ENCODE data around the gene TRAF3IP3. TPM values are rescaled to one million over a fixed set of nuclear protein-coding genes. Genes with fewer than 3 reads are reported as not detected.

TRAF3IP3 gene
- total RNA-seq, 1 experiment from 2014 or later: not detected

DNA sequence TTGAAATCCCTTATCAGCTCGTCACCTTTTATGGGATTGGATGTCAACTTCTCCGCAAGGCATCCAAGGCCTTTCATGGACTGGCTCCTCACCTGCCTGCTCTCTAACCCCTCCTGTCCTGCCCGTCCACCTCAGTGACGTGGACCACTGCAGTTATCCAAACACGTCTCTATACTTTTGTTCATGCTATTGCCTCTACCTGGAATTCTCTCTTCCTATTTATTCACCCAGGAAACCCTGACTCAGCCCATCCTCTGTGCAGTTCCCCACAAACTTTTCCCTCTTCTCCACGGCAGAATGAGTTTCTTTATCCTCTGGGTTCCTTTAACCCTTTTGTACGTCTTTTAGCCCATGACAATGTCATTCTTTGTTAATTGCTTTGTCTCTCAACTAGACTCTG is 66.9 kb downstream of the TRAF3IP3 start:
- Mint-ChIP-seq H3K27ac (ENCODE audit: unreplicated experiment) (no peak overlapping the region), H3K4me1 (ENCODE audit: low read depth, unreplicated experiment) (peaks cover 29% of the 10 kb centered on the region), H3K36me3 (ENCODE audit: insufficient read depth, unreplicated experiment) (no peaks in the 10 kb centered on the region), H3K27me3 (ENCODE audit: insufficient read depth, unreplicated experiment) (peaks cover 2% of the 10 kb centered on the region), H3K4me3 (ENCODE audit: unreplicated experiment) (peak overlapping the region; percentile 2), H3K9me3 (ENCODE audit: unreplicated experiment) (no peaks in the 10 kb centered on the region)
- Histone ChIP-seq H3K4me1 (peaks cover 17% of the 10 kb centered on the region), H3K9me3 (no peaks in the 10 kb centered on the region), H3K4me3 (ENCODE audit: low read depth, low read length) (no peak overlapping the region), H3K36me3 (ENCODE audit: control insufficient read depth, insufficient read depth, low read length) (no peaks in the 10 kb centered on the region), H3K27me3 (replicated peaks; ENCODE audit: control insufficient read depth, insufficient read depth, low read length) (no peaks in the 10 kb centered on the region)
- ChIA-PET POLR2A (interaction anchor here (1.0 kb wide), 1 partner anchor 17 kb away, joined by 3 read pairs; the partner anchor contains the start of gene IRF6), CTCF (interaction anchor here (2.4 kb wide), 1 partner anchor 17 kb away, joined by 16 read pairs; the partner anchor contains the start of gene IRF6)
- TF ChIP-seq, protein P1, sequence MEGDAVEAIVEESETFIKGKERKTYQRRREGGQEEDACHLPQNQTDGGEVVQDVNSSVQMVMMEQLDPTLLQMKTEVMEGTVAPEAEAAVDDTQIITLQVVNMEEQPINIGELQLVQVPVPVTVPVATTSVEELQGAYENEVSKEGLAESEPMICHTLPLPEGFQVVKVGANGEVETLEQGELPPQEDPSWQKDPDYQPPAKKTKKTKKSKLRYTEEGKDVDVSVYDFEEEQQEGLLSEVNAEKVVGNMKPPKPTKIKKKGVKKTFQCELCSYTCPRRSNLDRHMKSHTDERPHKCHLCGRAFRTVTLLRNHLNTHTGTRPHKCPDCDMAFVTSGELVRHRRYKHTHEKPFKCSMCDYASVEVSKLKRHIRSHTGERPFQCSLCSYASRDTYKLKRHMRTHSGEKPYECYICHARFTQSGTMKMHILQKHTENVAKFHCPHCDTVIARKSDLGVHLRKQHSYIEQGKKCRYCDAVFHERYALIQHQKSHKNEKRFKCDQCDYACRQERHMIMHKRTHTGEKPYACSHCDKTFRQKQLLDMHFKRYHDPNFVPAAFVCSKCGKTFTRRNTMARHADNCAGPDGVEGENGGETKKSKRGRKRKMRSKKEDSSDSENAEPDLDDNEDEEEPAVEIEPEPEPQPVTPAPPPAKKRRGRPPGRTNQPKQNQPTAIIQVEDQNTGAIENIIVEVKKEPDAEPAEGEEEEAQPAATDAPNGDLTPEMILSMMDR (IDR thresholded peaks at IDR 0.05; ENCODE audit: insufficient read depth in 1 of 2, low read depth in 1 of 2, low read length in 1 of 2, severe bottlenecking in 1 of 2, unreplicated experiment in 1 of 2): no peak
- BruUV-seq (replicated peaks): no TSS peak
- intact Hi-C loops (cut with micrococcal nuclease; ENCODE audit: unreplicated experiment): loop anchor here (1.0 kb wide), 1 partner anchor 16 kb away; the partner anchor contains the start of gene IRF6
- no peak for DNase-seq

DNA sequence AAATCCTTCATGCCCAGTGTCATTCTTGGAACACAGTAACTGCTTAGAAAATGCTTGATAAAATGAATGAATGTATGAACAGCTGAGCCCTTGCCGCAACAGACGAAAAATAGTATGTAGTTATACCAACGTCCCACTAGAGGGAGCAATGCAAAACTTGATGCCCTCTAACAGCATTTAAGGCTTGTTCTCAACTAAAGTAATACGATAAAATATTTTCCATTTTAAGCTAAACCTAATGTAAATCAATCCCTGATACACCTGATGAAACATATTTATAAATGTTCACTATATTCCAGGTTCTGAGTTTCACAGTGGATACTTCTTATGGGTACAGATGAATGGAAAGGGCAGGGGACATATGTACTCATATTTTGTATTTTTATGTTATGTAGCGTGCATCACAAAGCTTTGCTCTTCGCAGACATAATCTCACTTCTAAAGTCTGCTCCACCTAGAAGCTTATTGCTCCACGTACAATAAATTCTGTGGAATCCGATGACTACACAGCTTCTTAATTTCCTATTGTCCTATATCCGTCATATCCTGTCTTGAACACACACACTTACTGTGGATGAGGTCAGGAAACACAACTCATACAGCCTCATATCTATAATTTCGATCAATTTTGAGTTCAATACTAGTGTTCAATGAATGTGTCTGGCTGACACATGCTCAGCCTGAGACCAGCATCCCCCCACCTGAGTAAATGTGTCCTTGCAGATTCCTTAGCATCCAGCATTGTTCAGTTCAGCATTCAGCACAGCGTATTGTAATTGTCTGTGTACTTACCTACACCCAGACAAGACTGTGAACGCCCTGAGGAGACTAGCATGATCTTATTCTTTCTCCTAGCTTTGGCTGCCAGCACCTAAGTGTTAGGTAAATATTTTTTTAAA is 67.5 kb downstream of the TRAF3IP3 start:
- Histone ChIP-seq H3K4me1 (peaks cover 17% of the 10 kb centered on the region), H3K36me3 (ENCODE audit: control insufficient read depth, insufficient read depth, low read length) (no peaks in the 10 kb centered on the region), H3K9me3 (no peaks in the 10 kb centered on the region), H3K27me3 (replicated peaks; ENCODE audit: control insufficient read depth, insufficient read depth, low read length) (no peaks in the 10 kb centered on the region), H3K4me3 (ENCODE audit: low read depth, low read length) (no peak overlapping the region)
- no TSS peak for BruUV-seq (replicated peaks)
- TF ChIP-seq, protein P1 (IDR thresholded peaks at IDR 0.05; ENCODE audit: insufficient read depth in 1 of 2, low read depth in 1 of 2, low read length in 1 of 2, severe bottlenecking in 1 of 2, unreplicated experiment in 1 of 2): peak; percentile 68 to 73
- intact Hi-C loops (cut with micrococcal nuclease; ENCODE audit: unreplicated experiment): loop anchor here (1.0 kb wide), 1 partner anchor 17 kb away; the partner anchor contains the start of gene IRF6
- CTCF ChIA-PET: interaction anchor here (0.6 to 2.4 kb wide), 3 partner anchors 17 to 169 kb away, joined by 3 to 16 read pairs (median 4); partner anchors contain the start of gene IRF6
- H3K36me3 Mint-ChIP-seq (ENCODE audit: insufficient read depth, unreplicated experiment): no peaks in the 10 kb centered on the region
- no peaks in the 10 kb centered on the region for H3K9me3 Mint-ChIP-seq (ENCODE audit: unreplicated experiment)
- peaks cover 2% of the 10 kb centered on the region for H3K27me3 Mint-ChIP-seq (ENCODE audit: insufficient read depth, unreplicated experiment)
- POLR2A ChIA-PET: interaction anchor here (1.0 kb wide), 1 partner anchor 17 kb away, joined by 3 read pairs; the partner anchor contains the start of gene IRF6
- peaks cover 31% of the 10 kb centered on the region for H3K4me1 Mint-ChIP-seq (ENCODE audit: low read depth, unreplicated experiment)
- H3K27ac Mint-ChIP-seq (ENCODE audit: unreplicated experiment): no peak overlapping the region
- DNase-seq: no peak
- peak overlapping the region; percentile 2 for H3K4me3 Mint-ChIP-seq (ENCODE audit: unreplicated experiment)

Measured in Caco-2 (cell line).